Measurements from ENCODE around the gene KCND2.

Gene KCND2

GRCh38 chr7:120760050-120760449, 487.1 kb downstream of the KCND2 start:
- no peak for TF ChIP-seq FOXM1 (IDR thresholded peaks at IDR 0.05; ENCODE audit: borderline replicate concordance, low read depth)
- no peak for TF ChIP-seq RAD21 (IDR thresholded peaks at IDR 0.05; ENCODE audit: low read depth)
- no peak for TF ChIP-seq TAF1 (IDR thresholded peaks at IDR 0.05; ENCODE audit: low read depth)
- no peak for TF ChIP-seq TEAD4 (IDR thresholded peaks at IDR 0.05)
- no peak for TF ChIP-seq CEBPB (IDR thresholded peaks at IDR 0.05)
- TF ChIP-seq USF1 (IDR thresholded peaks at IDR 0.05): no peak
- TF ChIP-seq TCF12 (IDR thresholded peaks at IDR 0.05; ENCODE audit: low read depth): no peak
- no peak for TF ChIP-seq YY1 (IDR thresholded peaks at IDR 0.05; ENCODE audit: low read depth)
- TF ChIP-seq NFIC (IDR thresholded peaks at IDR 0.05): no peak
- TF ChIP-seq ZBTB7A (IDR thresholded peaks at IDR 0.05; ENCODE audit: low read depth): no peak
- no peak for TF ChIP-seq CREB1 (IDR thresholded peaks at IDR 0.05; ENCODE audit: low read depth)
- no peak for TF ChIP-seq MAX (IDR thresholded peaks at IDR 0.05)
- no peak for TF ChIP-seq EP300 (IDR thresholded peaks at IDR 0.05; ENCODE audit: borderline replicate concordance)
- no peak for TF ChIP-seq REST (IDR thresholded peaks at IDR 0.05; ENCODE audit: low read depth)
- no peak for TF ChIP-seq EGR1 (IDR thresholded peaks at IDR 0.05)

- no peak for TF ChIP-seq TEAD4 (IDR thresholded peaks at IDR 0.05)
- no peak for TF ChIP-seq RAD21 (IDR thresholded peaks at IDR 0.05; ENCODE audit: low read depth)
- no peak for TF ChIP-seq NFIC (IDR thresholded peaks at IDR 0.05)
- TF ChIP-seq TAF1 (IDR thresholded peaks at IDR 0.05; ENCODE audit: low read depth): no peak
- no peak for TF ChIP-seq YY1 (IDR thresholded peaks at IDR 0.05; ENCODE audit: low read depth)
- no peak for TF ChIP-seq REST (IDR thresholded peaks at IDR 0.05; ENCODE audit: low read depth)
- no peak for TF ChIP-seq ZBTB7A (IDR thresholded peaks at IDR 0.05; ENCODE audit: low read depth)
- TF ChIP-seq EP300 (IDR thresholded peaks at IDR 0.05; ENCODE audit: borderline replicate concordance): no peak
- no peak for TF ChIP-seq CEBPB (IDR thresholded peaks at IDR 0.05)
These were observed 487.9 kb downstream of the KCND2 start for GRCh38 chr7:120760851-120761250.

DNA sequence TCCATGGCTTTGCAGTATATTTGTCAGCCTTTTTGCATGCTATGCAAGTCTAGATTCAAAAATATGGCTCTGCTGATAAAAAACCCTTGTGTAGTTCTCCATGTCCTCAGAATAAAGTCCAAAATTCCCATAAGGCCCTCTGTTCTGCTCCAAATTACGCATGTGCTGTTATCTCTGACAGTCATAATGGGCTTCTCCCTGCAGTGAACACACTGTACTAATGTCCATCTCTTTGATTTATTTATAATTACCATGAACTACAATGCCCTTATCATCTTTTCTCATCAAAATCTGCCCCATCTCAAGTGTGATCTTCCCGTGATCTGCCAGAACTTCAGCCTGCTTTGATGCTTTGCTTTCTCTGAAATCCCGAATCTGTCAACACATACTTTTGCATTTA, 497.2 kb downstream of the KCND2 start:
- TF ChIP-seq NFIC (IDR thresholded peaks at IDR 0.05): no peak
- TF ChIP-seq TAF1 (IDR thresholded peaks at IDR 0.05; ENCODE audit: low read depth): no peak
- no peak for TF ChIP-seq RAD21 (IDR thresholded peaks at IDR 0.05; ENCODE audit: low read depth)
- no peak for TF ChIP-seq ZBTB7A (IDR thresholded peaks at IDR 0.05; ENCODE audit: low read depth)
- TF ChIP-seq USF1 (IDR thresholded peaks at IDR 0.05): no peak
- no peak for TF ChIP-seq YY1 (IDR thresholded peaks at IDR 0.05; ENCODE audit: low read depth)
- TF ChIP-seq MAX (IDR thresholded peaks at IDR 0.05): no peak
- TF ChIP-seq CEBPB (IDR thresholded peaks at IDR 0.05): no peak
- no peak for TF ChIP-seq FOXM1 (IDR thresholded peaks at IDR 0.05; ENCODE audit: borderline replicate concordance, low read depth)
- TF ChIP-seq TEAD4 (IDR thresholded peaks at IDR 0.05): no peak
- no peak for TF ChIP-seq REST (IDR thresholded peaks at IDR 0.05; ENCODE audit: low read depth)
- no peak for TF ChIP-seq EP300 (IDR thresholded peaks at IDR 0.05; ENCODE audit: borderline replicate concordance)
- TF ChIP-seq TCF12 (IDR thresholded peaks at IDR 0.05; ENCODE audit: low read depth): no peak

GRCh38 chr7:120774481-120774880, 501.5 kb downstream of the KCND2 start:
- TF ChIP-seq MAX (IDR thresholded peaks at IDR 0.05) (no peak), REST (IDR thresholded peaks at IDR 0.05; ENCODE audit: low read depth) (no peak), CEBPB (IDR thresholded peaks at IDR 0.05) (no peak), CREB1 (IDR thresholded peaks at IDR 0.05; ENCODE audit: low read depth) (no peak), USF1 (IDR thresholded peaks at IDR 0.05) (no peak), TAF1 (IDR thresholded peaks at IDR 0.05; ENCODE audit: low read depth) (no peak), RAD21 (IDR thresholded peaks at IDR 0.05; ENCODE audit: low read depth) (no peak), YY1 (IDR thresholded peaks at IDR 0.05; ENCODE audit: low read depth) (no peak), TEAD4 (IDR thresholded peaks at IDR 0.05) (no peak), EP300 (IDR thresholded peaks at IDR 0.05; ENCODE audit: borderline replicate concordance) (no peak), EGR1 (IDR thresholded peaks at IDR 0.05) (no peak)
